Stimulated activated CD8-positive, alpha-beta memory T cell treated with anti-CD3 and anti-CD28 coated beads, Interleukin-12 subunit alpha, Interleukin-12 subunit beta, amount 100 ng/mL, for 24 hours (primary cell): Measurements from ENCODE around the gene PLEKHB1.
A peak's percentile ranks its signal among the peaks of the same experiment; 100 is the strongest.

Experiments used
- DNase-seq: peaks from one replicate; pipeline ENCODE4 v3.0.0-alpha.2; 2020; ENCODE audit errors: extremely low read depth

PLEKHB1 gene, protein sequence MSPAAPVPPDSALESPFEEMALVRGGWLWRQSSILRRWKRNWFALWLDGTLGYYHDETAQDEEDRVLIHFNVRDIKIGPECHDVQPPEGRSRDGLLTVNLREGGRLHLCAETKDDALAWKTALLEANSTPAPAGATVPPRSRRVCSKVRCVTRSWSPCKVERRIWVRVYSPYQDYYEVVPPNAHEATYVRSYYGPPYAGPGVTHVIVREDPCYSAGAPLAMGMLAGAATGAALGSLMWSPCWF

DNA sequence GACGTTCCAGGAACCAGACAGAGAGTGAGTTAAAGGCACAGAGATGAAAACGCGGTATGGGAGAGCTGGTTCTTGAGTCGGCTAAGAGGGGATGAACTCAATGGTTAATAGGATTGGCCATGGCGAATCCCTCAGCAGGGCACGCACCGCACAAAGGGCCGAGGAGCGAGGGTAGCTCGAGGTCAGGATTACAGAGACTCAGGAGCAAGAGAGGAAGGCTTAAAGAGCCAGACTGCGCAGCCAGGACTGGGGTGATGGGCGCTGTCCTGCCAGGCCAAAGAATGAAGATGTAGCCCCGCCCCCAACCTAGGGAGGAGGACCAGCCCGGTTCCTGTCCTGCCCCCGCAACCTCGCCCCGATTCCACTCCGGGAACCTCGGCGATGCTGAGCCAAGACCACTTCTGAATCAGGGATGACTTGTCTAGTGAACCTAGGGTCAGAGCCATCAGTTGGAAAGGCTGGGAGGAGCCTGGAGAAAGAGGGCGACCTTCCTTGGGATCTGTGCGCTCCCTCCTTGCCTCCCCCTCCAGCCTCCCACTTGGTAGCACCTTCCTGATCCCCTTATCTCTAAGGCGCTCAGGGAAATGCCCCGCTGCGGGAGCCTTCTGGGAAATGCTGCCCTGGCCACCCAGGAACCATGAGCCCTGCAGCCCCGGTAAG lies at the start of gene PLEKHB1:
Gene PLEKHB1, plus strand, starts transcription at position 610 of the 660 bp plus-strand sequence. Its CDS starts 28 bp downstream, at position 638.
- DNase-seq: no peak

GRCh38 chr11:73597336-73597955 lies 48.9 kb upstream of the PLEKHB1 start:
- no peak for DNase-seq

DNA sequence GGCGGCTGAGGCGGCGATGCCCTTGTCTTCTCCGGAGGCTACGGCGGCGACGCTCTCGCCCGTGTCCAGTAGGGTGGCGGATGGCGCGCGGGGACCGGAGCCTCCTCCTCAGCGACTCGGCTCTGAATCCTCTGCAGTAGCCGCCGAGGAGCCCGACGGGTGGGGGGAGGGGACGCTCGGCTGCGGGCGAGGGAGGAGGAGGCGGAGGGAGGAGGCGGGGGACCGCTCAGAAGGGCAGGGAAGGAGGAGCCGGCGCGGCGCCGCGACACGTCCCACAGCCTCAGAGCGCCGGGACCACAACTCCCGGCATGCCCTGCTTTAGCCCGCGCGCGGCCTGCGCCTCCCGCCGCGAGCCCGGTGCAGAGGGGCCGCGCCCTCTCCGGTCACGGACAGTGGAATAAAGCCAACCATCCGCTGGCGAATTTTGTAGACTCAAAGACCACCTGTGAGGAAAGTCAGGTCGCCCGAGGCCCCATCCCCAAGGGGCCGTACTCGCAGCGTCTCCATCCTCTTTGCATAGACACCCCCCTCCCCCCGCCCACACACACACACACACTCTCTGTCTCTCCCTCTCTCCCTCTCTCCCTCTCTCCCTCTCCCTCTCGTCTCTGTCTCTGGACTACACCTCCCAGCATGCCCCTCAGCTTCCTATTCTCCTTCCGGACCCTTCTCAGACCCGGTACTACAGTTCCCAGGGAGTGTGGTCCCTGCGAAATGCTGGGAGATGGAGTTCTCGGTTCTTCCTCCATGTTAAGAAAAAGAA lies 48.2 kb upstream of the PLEKHB1 start, which contains the start of gene FAM168A:
Gene FAM168A, minus strand, starts transcription at position 157 of the 763 bp plus-strand sequence. CDS start 129,638 bp downstream, outside the sequence.
- peak; percentile 88 for DNase-seq

DNA sequence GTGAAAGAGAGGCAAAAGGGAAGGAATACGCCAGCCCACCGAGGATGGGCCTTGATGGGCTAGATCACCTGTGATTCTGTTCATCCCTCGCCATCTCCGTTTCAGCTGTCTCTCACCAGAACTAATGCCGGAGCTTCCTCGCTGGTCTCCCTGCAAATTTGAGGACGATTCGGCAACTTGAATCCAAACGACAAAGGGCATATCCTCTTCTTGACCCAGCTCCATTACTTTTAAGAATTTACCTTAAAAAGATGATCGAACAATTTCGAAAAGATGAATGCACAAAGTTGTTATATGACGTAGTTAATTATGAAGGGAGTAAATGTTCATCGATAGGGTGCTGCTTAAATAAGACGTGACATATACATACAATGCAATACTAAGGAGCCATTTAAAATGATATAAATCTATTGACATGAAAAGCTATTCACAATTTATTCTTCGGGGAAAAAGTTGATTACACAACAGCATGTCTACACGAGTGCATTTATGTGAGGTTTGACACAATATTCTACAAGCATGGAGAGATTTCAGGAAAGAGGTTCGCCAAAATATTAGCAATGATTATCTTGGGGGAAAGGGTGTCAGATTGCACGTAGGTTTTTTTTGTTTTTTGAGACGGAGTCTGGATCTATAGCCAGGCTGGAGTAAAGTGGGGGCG lies 47.5 kb upstream of the PLEKHB1 start:
- DNase-seq: no peak

GRCh38 chr11:73612601-73613140 lies 33.7 kb upstream of the PLEKHB1 start:
- no peak for DNase-seq

DNA sequence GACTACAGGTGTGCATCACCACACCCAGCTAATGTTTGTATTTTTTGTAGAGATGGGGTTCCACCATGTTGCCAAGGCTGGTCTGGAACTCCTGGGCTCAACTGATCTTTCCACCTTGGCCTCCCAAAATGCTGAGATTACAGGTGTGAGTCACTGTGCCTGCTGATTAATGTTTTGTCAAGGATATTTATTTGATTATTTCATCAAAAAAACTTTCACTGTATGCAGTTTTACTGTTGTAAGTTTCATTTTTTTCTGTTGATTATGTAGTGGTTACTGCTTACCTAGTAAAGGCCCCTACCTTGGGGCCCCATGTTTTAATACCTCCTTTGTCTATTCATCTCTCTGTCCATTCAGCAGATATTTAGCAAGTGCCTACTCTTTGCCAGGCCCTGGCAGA lies 31.8 kb upstream of the PLEKHB1 start:
- no peak for DNase-seq

GRCh38 chr11:73622926-73623593 lies 23.3 kb upstream of the PLEKHB1 start:
- no peak for DNase-seq

GRCh38 chr11:73623686-73624085 lies 22.7 kb upstream of the PLEKHB1 start:
- no peak for DNase-seq

DNA sequence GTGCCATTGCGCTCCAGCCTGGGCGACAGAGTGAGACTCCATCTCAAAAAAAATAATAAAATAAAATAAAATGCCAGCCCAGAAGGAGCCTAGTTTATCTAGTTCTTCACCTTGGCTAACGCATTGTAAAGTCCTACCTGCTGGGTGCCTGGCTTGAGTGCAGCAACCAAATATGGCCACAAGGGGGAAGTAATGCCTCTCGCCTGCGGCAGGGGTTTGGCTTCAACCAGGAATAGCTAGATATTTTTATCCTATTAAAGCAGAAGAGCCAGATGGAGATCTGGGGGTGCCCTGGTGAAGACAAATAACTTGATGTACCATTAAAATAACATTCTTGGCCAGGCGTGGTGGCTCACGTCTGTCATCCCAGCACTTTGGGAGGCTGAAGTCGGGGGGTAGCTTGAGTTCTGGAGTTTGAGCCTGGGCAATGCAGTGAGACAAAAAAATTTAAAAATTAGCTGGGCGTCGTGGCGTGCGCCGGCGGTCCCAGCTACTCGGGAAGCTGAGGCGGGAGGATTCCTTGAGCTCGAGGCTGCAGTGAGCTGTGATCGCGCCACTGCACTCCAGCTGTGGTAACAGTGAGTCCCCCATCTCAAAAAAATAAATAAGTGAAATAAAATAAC lies 20.6 kb upstream of the PLEKHB1 start:
- peak; percentile 21 for DNase-seq

DNA sequence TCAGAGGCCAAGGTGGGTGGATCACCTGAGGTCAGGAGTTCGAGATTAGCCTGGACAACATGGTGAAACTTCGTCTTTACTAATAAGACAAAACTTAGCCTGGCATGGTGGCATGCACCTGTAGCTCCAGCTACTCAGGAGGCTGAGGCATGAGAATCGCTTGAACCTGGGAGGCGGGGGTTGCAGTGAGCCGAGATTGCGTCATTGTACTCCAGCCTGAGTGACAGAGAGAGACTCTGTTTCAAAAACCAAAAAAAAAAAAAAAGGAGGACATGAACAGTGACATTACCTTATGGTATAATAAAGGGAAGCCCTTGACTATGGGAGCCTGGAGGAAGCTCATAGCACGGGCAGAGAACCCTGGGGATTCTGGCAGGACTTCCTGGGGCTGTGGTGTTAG lies 16.5 kb upstream of the PLEKHB1 start:
- DNase-seq: no peak

DNA sequence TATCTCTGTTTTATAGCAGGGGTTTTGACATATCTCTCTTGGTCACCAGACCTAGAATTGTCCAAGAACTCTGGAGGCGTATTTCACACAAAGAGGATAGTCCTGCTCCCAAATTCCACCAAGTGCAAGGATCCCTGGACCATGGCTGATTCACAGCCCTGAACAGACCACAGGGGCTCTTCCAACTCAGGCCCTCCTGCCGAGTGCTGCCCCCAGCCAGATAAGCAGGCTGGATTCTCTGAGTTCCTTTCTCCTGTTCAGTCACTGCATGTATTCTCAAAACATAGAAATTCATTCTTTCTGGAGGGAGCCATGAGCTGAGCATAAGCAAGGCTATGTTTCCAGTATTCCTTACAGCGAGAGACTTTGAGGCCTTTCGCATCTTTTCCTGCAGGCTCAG lies 13.4 kb upstream of the PLEKHB1 start:
- DNase-seq: no peak

- DNase-seq: no peak
Measured at GRCh38 chr11:73633999-73634398, 12.4 kb upstream of the PLEKHB1 start.

DNA sequence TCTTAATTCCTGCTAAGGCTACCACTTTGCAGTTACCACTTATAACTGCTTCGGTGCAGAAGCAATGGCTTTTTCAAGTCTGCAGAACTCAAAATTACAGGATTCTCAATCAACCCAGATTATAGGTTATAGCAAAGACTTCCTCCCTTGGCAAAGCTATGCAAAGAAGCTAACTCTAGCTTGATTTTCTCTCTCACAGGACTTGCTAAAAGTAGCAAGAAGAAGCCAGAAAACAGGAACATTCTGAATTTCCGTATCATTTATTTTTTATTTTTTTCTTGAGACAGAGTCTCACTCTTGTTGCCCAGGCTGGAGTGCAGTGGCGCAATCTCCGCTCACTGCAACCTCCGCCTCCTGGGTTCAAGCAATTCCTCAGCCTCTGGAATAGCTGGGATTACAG lies 10.7 kb upstream of the PLEKHB1 start:
- no peak for DNase-seq

DNA sequence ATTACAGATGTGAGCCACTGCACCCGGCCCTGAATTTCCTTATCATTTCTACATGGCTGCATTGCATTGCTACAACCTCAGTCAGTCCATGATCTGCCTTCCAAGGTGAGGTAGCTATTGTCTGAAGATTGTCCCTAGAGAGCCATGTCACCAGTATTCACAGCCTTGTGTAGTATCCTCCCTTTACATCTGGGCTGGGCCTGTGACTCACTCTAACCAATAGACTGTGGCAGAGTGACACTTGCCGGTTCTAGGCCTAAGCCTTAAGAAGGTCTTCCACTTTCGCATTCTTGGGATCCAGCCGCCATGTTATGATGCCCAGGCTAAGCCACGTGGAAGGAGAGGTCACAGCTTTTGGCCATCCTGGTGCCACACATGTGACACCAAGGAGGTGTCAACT lies 10.1 kb upstream of the PLEKHB1 start:
- no peak for DNase-seq

DNA sequence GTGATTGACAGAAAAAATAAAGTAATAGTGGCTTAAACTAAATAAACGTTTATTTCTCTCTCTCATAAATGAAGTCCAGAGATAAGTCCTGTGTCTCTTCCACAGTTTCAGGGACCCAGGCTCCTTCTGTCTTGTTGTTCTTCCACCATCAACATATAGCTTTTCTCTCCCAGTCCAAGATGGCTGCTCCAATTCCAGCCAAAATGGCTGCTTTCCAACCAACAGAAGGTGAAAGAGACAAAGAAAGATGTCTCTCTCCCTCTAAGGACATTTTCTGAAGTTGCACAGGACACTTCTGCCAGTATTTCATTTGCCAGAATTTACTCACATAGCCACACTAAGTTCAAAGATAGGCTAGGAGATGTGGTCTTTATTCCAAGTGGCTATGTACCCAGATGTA lies 9.4 kb upstream of the PLEKHB1 start:
- DNase-seq: no peak

DNA sequence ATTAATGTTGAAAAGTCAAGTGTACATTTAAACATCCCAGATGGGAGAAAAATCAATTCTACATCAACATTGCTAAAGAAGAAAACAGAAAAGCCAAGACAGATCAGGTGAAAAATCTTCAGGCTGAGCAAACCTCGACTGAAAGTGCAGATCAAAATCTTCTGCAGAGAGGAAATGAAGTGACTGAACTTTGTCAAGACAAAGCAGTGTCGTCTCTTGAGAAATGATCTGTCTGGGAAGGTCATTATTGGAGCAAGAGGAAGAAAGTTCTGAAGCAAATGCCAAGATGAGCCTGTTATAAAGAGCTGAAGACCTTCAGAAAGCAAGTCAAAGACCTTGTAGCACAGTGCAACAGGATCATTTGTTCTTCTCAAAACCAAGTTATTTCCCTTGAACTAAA lies 5.8 kb upstream of the PLEKHB1 start:
- DNase-seq: no peak

- no peak for DNase-seq
Measured at GRCh38 chr11:73641668-73642067, 4.7 kb upstream of the PLEKHB1 start.

DNA sequence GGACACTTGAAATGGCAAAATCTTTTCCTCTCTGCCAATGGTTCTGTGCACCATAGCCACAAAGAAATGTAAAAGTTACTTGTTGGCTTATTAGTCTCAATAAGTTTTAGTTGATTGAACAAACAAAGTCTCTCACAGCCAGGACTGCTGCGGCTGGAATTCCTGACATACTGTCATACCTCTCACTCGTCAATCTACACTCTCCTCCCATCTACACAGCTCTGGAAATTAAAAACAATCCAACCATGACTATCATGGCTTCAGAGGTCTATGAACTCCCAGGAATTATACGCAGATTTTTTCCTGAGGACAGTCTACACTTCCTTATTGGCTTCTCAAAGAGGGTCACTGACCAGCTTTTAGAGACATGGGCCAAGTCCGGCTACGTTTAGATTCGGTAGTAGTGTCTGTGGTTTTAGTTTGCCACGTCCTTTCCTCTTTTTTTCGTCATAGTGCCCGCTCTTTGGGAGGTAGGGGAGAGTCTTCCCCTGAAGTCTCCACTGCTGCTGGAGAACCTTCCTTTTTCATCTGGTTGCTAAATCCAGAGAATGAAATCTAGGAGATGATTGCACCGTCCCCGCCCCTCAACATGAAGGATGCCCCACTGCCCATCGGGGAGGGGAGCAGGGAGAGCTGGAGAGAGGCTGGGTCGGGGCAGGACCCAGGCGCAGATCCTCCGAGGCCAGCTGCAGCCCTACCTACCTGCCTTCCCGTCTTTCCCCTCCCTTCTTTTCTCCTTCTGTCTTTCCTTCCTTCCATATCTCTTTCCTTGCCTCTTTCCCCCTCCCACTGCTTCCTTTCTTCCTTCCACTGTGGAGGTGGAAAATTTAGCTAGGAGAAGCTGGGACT lies 1.0 kb upstream of the PLEKHB1 start:
- no peak for DNase-seq

DNA sequence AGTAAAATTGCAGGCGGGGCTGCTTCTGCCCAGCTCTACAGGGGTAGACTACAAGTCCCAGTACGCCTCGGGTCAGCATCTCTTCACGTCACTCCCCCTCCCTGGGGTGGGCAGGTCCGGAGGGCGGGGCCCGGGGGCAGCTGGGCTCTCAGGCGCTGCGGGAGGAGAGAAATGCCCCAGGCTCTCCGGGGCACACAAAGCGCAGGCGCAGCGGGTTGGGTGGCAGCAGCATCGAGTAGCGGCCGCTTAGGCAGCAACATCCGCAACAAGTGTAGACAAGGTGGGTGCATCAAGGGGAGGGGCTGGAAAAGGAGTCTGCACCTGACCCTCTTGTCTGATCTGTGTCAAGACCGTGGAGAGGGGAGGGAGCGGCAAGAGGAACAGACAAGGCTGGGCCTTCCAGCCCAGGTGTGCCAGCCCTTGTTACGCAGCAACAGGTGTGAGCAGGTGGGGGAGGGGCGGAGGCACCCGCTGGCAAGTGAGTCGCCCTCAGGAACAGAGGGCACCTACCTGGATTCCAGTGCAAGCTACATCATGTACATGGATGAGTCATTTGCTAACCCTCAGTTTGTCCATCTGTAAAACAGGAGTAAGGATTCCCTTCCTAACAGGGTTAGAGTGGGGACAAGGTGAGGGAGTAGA lies 1.2 kb downstream of the PLEKHB1 start:
- DNase-seq: peak; percentile 80
